HG03097 (cell line): Measurements from ENCODE around the gene CDH12.
"Not testable (repeated sequence)": the region's sequence is repeated elsewhere in the genome, so short reads cannot be mapped to it uniquely, and the experiment has no call there.

ENCODE experiments used
- ATAC-seq: cut with Tn5 transposase; IDR thresholded peaks from one replicate; pipeline ENCODE4 v1.9.1; 2021; ENCODE audit not compliant: unreplicated experiment, low FRiP score

Gene CDH12

DNA sequence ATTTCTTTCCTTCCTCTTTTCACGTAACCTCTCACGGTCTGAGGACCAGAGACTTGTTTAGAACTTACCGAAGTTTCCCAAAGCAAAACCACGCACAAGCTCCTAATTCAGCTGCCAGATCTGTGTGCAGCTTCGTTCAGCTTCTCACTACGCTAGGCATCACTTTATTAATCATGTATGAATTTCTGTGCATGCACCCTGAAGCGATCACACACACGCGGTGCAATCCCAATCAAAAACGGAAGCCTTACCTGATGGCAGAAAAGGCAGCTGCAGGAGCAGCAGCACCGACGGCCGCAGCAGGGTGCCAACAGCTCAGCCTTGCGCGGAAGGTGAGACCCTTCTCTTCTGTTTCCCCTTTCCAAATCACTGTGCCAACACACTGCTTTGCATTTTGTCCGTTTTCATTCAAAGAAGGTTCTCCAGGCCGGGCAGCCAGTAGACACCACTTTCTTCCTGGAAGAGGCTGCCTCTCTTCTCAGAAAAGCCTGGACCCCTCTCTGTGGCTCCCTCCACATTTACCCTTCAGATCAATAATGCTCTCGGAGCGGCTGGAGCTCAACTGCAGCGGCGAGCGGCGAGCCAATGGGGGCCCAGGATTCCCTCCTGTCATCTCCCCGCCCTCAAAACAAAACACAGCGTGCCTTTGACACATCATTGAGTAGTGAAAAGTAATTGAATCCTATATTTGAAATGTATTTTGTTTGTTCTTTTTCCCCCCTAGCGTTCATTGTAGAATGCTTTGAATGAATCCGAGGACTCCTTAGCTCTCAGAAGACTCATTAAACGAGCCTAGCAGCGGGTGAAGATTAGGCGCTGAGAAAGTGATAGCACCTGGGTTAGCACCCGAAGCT lies at the start of gene CDH12:
TSS of gene CDH12 (minus strand) at position 538 of the 854 bp plus-strand sequence.
- no peak for ATAC-seq

DNA sequence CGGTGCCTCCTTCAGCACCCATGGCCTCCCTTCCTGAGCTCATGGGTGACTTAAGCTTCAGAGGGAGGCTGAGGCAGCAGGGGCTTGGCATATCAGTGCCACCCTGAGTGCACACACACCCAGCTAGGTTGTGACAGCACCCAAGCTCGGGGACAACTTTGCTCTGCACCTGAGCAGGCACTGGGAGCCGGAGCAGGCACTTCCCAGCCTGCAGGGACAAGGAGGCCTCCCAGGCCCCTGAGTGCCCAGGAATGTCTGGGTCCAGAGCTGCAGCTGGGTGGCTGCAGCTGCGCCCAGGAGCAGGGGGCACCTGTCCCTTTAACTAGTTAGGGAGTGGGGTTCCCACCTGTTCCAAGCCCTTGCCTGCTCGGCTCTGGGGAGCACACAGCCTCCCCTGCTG lies 48.7 kb upstream of the CDH12 start:
- ATAC-seq: no peak

DNA sequence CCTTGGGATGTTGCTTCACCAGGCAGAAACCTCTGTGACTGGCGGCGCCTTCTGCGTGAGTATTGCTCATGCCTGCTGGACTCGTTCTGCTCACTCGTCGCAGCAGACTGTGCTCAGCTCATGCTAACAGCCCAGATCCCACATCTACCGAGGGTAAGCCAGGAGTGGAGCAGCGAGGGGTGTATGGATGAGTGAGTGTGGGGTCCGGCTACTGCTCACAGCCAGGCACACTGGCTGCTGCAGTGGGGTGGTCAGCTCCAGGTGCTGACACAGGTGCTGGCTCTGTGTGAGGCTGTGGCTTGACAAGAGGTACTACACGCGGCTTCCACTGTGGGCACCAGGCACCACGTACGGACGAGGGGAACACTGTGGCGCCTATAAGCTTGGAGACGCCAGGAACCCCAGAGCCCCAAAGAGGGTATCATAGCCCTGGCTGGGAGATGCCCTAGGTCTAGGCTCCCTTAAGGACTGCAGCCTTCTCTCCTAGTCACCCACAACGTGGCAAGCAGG lies 47.7 kb upstream of the CDH12 start:
- no peak for ATAC-seq

DNA sequence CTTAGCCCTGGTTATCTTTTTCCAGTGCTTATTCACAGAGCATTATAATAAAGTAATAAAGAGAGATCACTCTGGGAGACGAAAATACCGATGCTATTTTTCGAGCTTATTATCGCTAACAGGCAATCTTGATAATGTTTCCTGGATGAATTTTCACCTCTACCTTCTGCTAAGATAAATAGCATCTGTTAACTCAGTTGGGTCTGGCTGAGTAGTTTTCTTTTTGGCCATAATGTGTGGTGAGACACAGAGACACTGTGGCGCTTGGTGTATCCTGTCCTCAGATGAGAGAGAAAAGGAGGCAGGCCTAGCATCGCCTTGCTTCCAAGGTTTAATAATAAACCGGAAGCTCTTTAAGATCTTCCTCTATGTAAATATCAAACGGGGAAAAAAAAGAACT lies 46.2 kb upstream of the CDH12 start:
- no peak for ATAC-seq

DNA sequence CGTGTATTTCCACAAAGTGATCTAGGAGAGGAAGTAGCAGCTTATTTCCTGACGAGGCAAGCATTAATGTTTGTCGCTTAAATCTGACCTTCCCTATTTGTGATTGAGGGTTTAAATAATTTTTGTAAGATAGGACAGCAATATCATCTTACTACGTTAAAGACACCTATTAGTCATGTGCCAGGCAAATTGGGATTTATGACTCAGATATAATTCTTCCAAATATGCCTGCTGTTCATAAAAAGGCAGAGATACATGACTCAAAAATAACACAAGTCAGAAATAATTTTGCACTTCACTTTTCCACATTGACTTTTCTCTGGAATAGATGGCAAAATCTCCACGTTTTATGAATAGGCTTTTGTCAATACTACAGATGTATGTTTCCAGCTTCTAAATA lies 43.0 kb upstream of the CDH12 start:
- no peak for ATAC-seq

DNA sequence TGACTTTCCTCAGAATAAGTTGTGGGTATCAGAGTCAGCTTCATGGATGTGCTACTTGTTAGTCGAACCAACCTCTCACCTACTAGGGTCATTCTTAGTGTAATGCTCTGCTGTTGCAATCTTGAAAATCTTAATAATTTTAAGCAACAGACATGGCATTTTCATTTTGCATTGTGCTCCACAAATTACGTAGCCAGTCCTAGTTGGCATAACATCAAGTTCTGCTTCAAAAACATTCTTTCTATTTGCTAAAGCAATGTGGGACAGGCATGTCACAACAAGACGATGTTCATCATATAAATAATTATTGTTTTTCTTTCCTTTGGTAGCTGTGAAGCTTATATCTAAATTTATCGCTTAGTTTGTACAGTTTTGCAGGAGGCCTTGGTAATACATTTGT lies 39.3 kb upstream of the CDH12 start:
- no peak for ATAC-seq

DNA sequence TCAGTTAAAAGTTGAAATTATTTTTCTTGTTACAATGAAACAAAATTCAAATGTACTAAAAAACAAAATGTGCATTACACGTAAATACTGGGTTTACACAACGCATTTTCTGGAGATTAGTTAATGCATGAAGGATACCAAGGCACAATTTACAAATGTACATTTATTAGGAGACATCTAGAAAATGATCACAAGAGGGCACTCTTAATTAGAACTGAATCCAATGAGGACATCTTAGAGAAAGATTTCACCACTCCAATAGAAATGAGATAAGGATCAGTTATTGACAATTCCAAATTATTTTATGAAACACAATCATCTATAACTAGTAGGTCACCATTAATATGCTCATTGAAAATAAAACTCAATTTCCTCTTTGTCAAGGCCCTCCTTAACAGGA lies 36.6 kb upstream of the CDH12 start:
- ATAC-seq: no peak

DNA sequence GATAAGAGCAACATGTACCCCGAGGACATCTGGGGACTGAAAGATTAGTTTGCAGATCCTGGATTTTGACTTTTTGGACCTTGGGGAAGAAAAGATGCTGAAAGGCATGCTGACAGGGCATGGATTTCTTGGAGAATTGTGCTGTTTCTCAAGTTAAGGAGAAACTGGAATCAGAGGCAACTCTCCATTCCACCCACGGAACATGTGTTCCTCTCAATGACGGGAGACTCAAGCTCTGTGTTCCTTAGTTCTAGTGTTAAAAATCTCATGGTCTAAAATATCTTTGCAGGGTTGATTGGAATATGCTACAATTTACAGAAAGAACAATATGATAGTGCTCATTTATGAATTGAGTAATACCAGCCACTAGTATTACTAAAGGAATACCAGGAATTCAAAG lies 34.4 kb upstream of the CDH12 start:
- no peak for ATAC-seq

DNA sequence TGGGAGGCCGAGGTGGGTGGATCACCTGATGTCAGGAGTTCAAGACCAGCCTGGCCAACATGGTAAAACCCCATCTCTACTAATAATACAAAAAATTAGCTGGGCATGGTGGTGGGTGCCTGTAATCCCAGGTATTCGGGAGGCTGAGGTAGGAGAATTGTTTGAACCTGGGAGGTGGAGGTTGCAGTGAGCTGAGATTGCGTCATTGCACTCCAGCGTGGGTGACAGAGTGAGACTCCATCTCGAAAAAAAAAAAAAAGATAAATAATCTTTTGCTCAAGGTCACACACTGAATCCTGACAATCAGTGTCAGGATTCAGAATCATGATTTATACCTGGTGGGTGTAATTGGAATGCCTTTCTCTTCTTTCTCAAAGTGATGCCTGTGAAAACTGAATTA lies 5.8 kb upstream of the CDH12 start:
- not testable (repeated sequence) for ATAC-seq

DNA sequence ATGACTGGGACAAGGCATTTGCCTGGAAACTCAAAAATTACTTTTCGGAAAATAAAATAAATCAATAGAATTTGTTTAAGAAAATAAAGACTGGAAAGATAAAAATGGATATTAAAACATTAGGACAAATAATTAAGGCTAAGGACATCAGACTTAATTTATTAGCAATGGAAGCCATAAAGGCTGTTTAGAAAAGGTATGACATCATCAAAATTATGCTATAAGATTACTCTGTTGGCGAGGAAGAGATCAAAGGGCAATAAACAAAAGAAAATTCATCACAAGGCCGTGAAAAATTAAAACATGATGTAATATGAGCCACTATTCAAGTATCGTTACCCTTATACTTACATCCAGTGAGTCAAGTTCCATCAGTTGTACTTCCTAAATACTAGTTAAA lies 2.7 kb upstream of the CDH12 start:
- ATAC-seq: no peak

DNA sequence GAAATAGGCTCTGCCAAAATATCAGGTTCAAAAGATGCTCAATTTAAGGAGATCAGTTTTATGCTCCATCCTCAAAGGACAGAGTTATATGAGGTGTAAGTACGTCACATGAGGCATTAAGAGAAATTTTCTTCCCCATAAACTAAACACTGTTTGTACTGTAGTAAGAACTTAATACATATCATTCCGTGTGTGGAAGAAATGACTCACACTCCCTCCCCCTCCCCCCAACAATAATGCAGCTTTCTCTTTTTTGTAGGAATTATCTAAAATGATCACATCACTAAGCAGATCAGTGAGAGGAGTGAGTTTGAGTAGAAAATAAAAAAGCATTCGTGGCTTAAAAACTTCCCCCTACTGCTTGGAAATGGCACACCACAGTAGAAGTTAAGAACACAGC lies 2.2 kb downstream of the CDH12 start:
- no peak for ATAC-seq

DNA sequence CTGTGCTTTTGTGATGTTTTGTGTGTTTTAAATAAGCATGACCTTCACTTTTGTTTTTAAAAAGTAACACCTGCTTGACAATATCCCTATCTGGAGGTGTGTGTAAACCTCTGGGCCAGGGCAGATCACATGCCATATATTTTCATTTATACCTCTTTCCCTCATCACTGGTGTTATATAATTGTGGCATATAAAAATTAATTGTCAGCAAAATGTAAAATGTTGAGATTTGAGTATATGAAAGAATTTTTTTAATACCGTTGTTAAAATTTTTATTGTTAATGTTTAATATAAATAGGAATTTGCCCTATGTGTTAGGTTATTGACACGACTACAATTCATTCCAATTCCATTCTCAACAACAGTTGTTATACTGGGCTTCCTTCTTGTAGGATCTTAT lies 6.5 kb downstream of the CDH12 start:
- no peak for ATAC-seq

DNA sequence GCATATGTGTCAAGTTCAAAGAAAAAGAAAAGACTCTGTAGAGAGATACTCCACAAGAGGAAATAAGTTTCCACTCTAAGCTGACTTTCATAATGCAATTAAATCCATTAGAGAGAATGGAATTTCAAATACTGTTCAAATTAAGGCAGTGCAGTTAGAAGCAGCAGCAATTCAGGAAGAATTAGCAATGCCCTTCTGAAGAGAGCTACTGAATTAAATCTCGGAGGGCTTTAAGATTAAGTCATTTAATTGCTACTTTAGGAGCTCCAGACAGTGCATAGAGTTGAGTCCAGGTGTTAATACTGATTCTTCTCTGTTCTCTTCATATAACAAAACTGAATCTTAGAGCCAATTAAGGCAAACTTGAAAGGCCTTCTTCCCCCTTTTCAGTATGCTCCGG lies 8.5 kb downstream of the CDH12 start:
- no peak for ATAC-seq

DNA sequence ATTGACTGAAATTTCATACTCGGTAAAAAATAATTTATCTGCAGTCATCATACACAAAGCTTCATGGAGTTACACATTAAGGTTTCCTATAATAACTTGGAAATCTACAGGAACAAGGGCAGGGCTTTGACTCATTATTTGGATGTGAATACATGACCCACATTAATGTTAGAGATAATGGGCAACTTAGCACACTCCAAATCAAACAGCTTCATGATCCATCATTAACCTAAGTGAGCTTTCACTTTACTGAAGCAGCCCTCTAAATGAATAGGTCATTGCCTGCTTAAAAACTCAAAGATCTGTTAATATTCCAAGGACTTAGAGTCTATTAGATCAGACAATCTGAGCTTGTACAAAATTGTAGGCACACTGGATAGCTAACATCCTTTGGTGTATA lies 9.0 kb downstream of the CDH12 start:
- ATAC-seq: no peak

DNA sequence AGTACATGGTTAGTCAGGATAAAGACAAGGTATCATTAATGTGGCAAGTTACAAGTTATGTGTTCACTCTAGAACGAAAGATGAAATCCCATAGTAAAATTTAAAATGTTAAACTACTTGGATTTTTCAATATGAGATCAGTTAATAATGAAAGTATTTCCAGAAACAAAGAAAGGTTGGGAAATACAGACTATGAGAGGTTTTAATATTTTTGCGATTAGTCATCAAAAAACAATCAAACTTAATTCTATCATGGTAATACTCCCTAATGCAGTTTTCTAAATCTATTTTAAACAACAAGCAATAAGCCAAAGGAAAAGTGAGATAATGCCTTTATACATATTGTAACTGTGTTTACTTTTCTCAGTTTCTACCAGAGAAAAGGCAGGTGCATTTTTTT lies 10.6 kb downstream of the CDH12 start:
- no peak for ATAC-seq

DNA sequence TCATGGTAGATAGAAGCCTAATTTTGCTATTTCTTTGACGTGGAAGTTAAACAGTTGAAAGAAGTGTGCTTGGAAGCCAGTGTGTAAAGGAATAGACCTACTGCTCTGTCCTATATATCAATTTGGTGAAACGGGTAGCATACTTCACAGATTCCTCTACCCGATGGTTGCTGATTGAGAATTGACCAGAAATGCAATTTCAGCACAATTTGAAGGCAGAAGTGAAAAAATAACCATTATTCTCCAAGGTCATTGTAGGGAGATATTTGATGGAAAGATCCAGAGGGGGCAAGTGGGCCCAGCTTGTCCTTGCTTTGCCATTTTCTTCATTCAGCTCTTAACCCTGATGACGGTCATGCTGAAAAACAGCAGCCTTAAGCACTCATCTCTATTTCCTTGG lies 15.3 kb downstream of the CDH12 start:
- ATAC-seq: no peak

DNA sequence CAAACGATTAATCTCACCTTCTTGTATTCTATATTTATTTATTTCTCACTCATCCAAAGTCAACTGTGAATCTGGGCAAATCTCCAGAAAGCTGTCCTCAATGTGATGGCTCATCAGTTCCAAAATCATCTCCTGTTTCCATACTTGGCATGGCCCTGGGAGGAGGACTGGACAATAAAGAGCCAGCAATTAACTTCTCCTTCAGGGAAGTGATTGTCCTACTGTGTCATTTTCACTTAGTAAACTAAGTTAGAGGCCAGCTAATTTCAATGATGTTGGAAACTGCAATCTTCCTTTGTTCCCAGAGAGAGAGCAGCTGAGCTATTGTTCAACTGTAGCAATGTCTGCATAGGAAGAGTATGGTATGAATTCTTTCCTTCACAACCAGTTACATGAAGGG lies 17.5 kb downstream of the CDH12 start:
- ATAC-seq: no peak

DNA sequence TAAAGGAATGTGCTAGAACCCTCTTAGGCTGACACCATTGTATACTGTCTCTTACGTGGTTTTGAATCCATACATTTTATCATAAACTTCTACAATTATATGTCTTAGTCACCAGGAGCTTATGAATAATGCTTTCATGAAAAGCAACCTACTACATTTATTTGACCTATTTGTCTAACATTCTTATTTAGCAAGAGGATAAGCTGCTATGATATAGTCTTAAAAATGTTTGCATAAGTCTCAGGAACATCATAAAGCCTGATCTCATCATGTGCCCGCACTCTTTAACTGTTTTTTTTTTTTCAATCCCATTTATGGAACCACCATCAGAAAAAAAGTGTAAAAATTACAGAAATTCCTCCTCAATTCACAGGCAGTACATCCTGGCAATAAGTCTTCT lies 59.7 kb downstream of the CDH12 start:
- no peak for ATAC-seq

DNA sequence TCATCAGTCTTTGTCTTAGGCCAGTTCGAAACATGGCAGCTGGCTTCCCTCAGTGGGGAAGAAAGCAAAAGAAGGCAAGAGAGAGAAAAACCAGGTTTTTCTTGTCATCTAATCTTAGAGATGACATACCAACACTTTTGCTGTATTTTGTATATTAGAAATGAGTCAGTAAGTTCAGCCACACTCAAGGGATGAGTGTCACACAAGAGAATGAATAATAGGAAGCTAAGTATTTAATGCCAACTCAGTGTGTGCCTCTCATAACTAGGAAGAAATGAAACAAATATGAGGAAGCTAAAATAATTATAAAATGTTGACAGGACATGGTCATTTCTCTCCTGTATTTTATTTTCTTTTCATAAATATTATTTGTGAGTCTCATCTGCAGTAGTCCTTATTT lies 65.3 kb downstream of the CDH12 start:
- no peak for ATAC-seq

DNA sequence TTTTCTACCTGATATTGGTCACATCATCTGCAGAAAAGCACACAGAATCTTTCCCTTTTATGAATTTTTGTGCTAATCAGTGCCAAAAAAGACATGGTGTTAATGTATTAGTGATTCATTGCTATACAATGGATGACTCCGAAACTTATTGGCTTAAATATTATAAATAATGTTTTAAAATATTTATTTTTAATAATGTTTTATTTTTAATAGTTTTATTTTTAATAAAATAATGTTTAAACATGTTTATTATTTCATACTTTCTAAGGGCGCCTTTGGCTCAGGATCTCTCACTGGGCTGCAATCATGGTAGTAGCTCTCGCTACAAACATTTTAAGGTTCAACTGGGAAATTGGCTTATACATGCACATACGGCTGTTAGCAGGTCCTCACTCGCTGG lies 65.7 kb downstream of the CDH12 start:
- no peak for ATAC-seq

DNA sequence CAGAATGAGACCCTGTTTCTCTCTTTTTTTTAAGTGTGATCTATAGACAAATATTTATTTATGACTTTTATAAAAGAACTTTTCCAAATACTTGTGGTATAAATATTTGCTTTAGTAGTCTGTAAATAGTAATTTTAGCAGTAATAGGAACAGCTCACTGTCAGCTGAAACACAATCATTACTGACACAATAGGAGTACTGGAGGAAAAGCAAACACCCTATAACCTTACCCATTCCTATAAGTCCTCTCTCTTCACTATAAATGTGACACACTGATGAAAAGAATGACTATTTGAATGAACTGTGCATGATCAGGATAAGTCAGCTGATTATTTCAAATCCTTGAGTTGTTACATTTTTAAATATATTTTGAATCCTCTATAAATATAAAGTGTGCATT lies 72.4 kb downstream of the CDH12 start:
- no peak for ATAC-seq

DNA sequence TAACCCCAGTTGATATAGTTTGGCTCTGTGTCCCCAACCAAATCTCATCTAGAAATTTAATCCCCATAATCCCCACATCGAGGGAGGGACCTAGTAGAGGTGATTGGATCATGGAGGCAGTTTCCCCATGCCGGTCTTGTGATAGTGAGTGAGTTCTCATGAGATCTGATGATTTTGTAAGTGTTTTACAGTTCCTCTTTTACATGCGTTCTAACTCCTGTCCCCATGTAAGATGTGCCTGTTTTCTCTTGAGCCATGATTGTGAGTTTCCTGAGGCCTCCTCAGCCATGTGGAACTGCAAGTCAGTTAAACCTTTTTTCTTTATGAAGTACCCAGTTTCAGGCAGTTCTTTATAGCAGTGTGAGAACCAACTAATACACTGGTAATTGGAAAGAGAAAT lies 73.6 kb downstream of the CDH12 start:
- ATAC-seq: no peak

DNA sequence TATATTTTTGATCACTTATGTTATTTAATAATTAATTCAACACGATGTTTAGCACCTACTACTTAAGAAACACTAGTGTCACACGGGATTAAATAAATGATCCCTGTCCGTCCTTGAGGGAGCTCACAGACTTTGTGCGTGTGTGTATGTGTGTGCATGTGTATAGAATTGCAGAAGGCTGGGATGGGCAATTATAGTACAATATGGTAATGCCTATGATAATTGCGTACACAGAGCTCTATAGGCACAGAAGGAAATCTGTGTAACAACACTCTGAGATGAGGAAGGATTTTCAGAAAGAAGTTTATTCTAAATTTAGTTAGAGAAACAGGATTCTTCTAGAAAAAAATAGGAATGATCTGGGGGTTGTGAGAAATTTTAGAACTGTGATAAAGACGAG lies 76.9 kb downstream of the CDH12 start:
- no peak for ATAC-seq
